ENCODE results near the gene NBEAL1. TPM values are rescaled to one million over a fixed set of nuclear protein-coding genes. Genes with fewer than 3 reads are reported as not detected.
"Not testable (repeated sequence)": the region's sequence is repeated elsewhere in the genome, so short reads cannot be mapped to it uniquely, and the experiment has no call there.

Gene NBEAL1
- total RNA-seq, 2 donors from 2014 or later: 29.6 to 31.6 TPM

- H3K27me3 ChIP-seq: no peaks in the 10 kb centered on the region
- H3K4me1 ChIP-seq: peaks cover 8% of the 10 kb centered on the region
- no peak for TF ChIP-seq CTCF (IDR thresholded peaks at IDR 0.05)
- no peak for TF ChIP-seq POLR2A (IDR thresholded peaks at IDR 0.05)
- H3K36me3 ChIP-seq (replicated peaks in 1 of 2; ENCODE audit: insufficient read depth in 1 of 2, low read depth in 2 of 2): peaks cover 0 to 5% of the 10 kb centered on the region in 2 donors
- H3K4me3 ChIP-seq: no peak overlapping the region
- 67 to 71% methylated on average over 2 of the region's 2 CpGs for WGBS, 2 donors
- no peak for ATAC-seq
- H3K9me3 ChIP-seq: no peaks in the 10 kb centered on the region
- DNase-seq: no peak
- intact Hi-C loops (cut with DNase I): no loop called here
- no peak overlapping the region for H3K27ac ChIP-seq
Measured at GRCh38 chr2:203126996-203127395, 112.3 kb downstream of the NBEAL1 start.

GRCh38 chr2:203135105-203135504 is 120.4 kb downstream of the NBEAL1 start:
- Histone ChIP-seq H3K4me1 (no peaks in the 10 kb centered on the region), H3K36me3 (replicated peaks in 1 of 2; ENCODE audit: insufficient read depth in 1 of 2, low read depth in 2 of 2) (no peaks in the 10 kb centered on the region), H3K27me3 (no peaks in the 10 kb centered on the region), H3K27ac (no peak overlapping the region), H3K9me3 (no peaks in the 10 kb centered on the region), H3K4me3 (no peak overlapping the region)
- ATAC-seq (no peak), DNase-seq (no peak)
- no peak for TF ChIP-seq POLR2A (IDR thresholded peaks at IDR 0.05)
- no peak for TF ChIP-seq CTCF (IDR thresholded peaks at IDR 0.05)
- intact Hi-C loops (cut with DNase I): no loop called here
- 82 to 84% methylated on average over 4 of the region's 4 CpGs for WGBS, 2 donors

GRCh38 chr2:203143391-203143790 is 128.7 kb downstream of the NBEAL1 start:
- intact Hi-C loops (cut with DNase I): no loop called here
- no peak for TF ChIP-seq CTCF (IDR thresholded peaks at IDR 0.05)
- no peak for TF ChIP-seq POLR2A (IDR thresholded peaks at IDR 0.05)
- ATAC-seq (no peak), DNase-seq (no peak)
- Histone ChIP-seq H3K9me3 (no peaks in the 10 kb centered on the region), H3K36me3 (replicated peaks in 1 of 2; ENCODE audit: insufficient read depth in 1 of 2, low read depth in 2 of 2) (no peaks in the 10 kb centered on the region), H3K4me1 (no peaks in the 10 kb centered on the region), H3K27me3 (no peaks in the 10 kb centered on the region), H3K27ac (no peak overlapping the region), H3K4me3 (no peak overlapping the region)

GRCh38 chr2:203149194-203149593 is 134.5 kb downstream of the NBEAL1 start:
- Histone ChIP-seq H3K9me3 (no peaks in the 10 kb centered on the region), H3K27me3 (no peaks in the 10 kb centered on the region), H3K4me3 (no peak overlapping the region), H3K27ac (no peak overlapping the region), H3K4me1 (no peaks in the 10 kb centered on the region), H3K36me3 (replicated peaks in 1 of 2; ENCODE audit: insufficient read depth in 1 of 2, low read depth in 2 of 2) (peaks cover 0 to 6% of the 10 kb centered on the region in 2 donors)
- 20 to 26% methylated on average over 1 of the region's 1 CpG for WGBS, 2 donors
- DNase-seq: no peak
- TF ChIP-seq POLR2A (IDR thresholded peaks at IDR 0.05): no peak
- no peak for TF ChIP-seq CTCF (IDR thresholded peaks at IDR 0.05)
- ATAC-seq: no peak
- intact Hi-C loops (cut with DNase I): no loop called here

- Histone ChIP-seq H3K9me3 (no peaks in the 10 kb centered on the region), H3K36me3 (replicated peaks in 1 of 2; ENCODE audit: insufficient read depth in 1 of 2, low read depth in 2 of 2) (no peaks in the 10 kb centered on the region), H3K27ac (no peak overlapping the region), H3K27me3 (no peaks in the 10 kb centered on the region), H3K4me1 (no peaks in the 10 kb centered on the region), H3K4me3 (no peak overlapping the region)
- ATAC-seq: no peak
- 71 to 76% methylated on average over 1 of the region's 1 CpG for WGBS, 2 donors
- TF ChIP-seq POLR2A (IDR thresholded peaks at IDR 0.05) (no peak), CTCF (IDR thresholded peaks at IDR 0.05) (no peak)
- intact Hi-C loops (cut with DNase I): no loop called here
- DNase-seq: no peak
Measured at GRCh38 chr2:203155406-203155805, 140.7 kb downstream of the NBEAL1 start.

- H3K36me3 ChIP-seq (replicated peaks in 1 of 2; ENCODE audit: insufficient read depth in 1 of 2, low read depth in 2 of 2); H3K9me3 ChIP-seq; H3K27me3 ChIP-seq; H3K4me3 ChIP-seq; ATAC-seq; H3K4me1 ChIP-seq; intact Hi-C loops (cut with DNase I); H3K27ac ChIP-seq; DNase-seq: not testable (repeated sequence)
- WGBS, 2 donors: 85 to 98% methylated on average over 5 of the region's 5 CpGs
Measured at GRCh38 chr2:203162722-203163121, 148.0 kb downstream of the NBEAL1 start.
